Duodenal mucosa (tissue), 2 donors: ENCODE measurements around the gene NCOR2.

Source experiments
- H3K27ac ChIP-seq: one replicate; pipeline ENCODE4 v1.7.0; 2013; ENCODE audit warnings: low read depth, low read length
- H3K27me3 ChIP-seq, 2 donors: one replicate each; pipeline ENCODE4 v1.7.0; 2013; ENCODE audit warnings: low read length in 2 of 2, control low read depth in 1 of 2; ENCODE audit not compliant: insufficient read depth in 2 of 2, control insufficient read depth in 1 of 2
- H3K36me3 ChIP-seq, 2 donors: one replicate each; pipeline ENCODE4 v1.7.0; 2013; ENCODE audit warnings: low read length in 2 of 2, control low read depth in 1 of 2; ENCODE audit not compliant: insufficient read depth in 2 of 2, control insufficient read depth in 1 of 2
- H3K4me1 ChIP-seq, 2 donors: one replicate each; pipeline ENCODE4 v1.7.0; 2013; ENCODE audit warnings: low read length in 2 of 2, control low read depth in 1 of 2; ENCODE audit not compliant: insufficient read depth in 2 of 2, control insufficient read depth in 1 of 2
- H3K4me3 ChIP-seq, 2 donors: one replicate each; pipeline ENCODE4 v1.7.0; 2013; ENCODE audit warnings: low read length in 2 of 2, low read depth in 1 of 2
- H3K9ac ChIP-seq, 2 donors: one replicate each; pipeline ENCODE4 v1.7.0; 2013; ENCODE audit warnings: low read length in 2 of 2, low read depth in 1 of 2
- H3K9me3 ChIP-seq, 2 donors: one replicate each; pipeline ENCODE4 v1.7.0; 2013; ENCODE audit warnings: low read length in 2 of 2, control low read depth in 1 of 2; ENCODE audit not compliant: control insufficient read depth in 1 of 2

Gene NCOR2

GRCh38 chr12:124525927-124526692 is 41.3 kb downstream of the NCOR2 start:
- Histone ChIP-seq H3K27me3 (no peaks in the 10 kb centered on the region), H3K9ac (no peak overlapping the region), H3K36me3 (peaks cover 0 to 14% of the 10 kb centered on the region in 2 donors), H3K4me3 (no peak overlapping the region), H3K27ac (no peak overlapping the region), H3K9me3 (no peaks in the 10 kb centered on the region), H3K4me1 (no peaks in the 10 kb centered on the region)

DNA sequence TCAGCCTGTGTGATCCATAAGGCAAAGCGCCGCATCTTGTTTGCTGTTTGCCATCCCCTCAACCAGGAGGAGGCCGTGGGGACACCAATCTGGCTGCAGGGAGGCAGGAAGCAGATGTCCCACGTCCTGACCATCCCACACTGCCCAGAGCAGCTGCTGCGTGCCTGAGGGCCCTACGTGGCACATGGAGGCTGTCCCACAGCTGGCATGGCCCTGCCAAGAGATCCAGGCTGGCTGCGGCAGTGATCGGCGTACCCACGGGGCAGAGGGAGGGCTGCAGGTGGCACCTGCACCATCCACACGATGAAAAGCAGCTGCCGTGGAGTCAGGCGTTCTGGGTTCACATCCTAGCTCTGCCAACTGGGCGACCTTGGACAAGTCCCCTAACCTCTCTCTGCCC is 42.0 kb downstream of the NCOR2 start:
- Histone ChIP-seq H3K36me3 (peaks cover 0 to 14% of the 10 kb centered on the region in 2 donors), H3K27me3 (no peaks in the 10 kb centered on the region), H3K4me1 (peaks cover 0 to under 1% of the 10 kb centered on the region in 2 donors), H3K9me3 (no peaks in the 10 kb centered on the region), H3K9ac (no peak overlapping the region), H3K27ac (no peak overlapping the region), H3K4me3 (no peak overlapping the region)

DNA sequence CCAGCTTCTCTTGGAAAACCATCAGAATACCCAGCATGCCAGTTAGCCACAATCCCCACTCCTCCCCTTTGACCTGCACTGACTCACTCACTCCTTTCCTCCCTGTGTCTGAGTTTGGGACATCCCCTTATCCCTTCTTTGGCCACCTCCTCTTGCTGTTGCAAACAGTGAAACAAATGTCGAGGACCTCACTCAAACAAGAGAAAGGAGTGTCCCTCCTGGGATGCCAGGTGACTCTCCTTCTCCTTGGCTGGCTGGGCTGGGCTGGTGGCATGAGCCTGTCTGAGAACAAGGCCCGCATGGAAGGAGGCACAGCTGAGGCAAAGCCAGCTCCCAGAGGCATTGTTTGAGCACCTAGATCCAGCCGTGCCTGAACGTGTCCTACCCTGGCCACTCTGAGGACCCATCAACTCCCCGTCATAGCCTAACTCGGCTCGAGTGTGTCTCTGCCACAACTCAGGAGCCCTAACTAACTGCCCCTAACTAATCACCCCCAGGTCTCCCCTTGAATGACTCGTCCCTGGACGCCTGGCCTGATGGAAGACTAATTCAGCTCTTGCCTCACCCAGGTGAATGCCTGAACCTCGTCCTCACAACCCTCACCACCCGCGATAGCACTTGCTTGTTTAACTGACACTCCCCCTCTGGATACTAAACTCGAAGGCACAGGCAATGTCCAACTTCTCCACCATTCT is 43.0 kb downstream of the NCOR2 start:
- H3K27ac ChIP-seq, result no peak overlapping the region
- H3K4me3 ChIP-seq, result no peak overlapping the region
- H3K4me1 ChIP-seq, result peaks cover 6 to 10% of the 10 kb centered on the region in 2 donors
- no peaks in the 10 kb centered on the region for H3K9me3 ChIP-seq
- H3K27me3 ChIP-seq, result no peaks in the 10 kb centered on the region
- H3K9ac ChIP-seq, result no peak overlapping the region
- H3K36me3 ChIP-seq, result peaks cover 0 to 14% of the 10 kb centered on the region in 2 donors

- Histone ChIP-seq H3K36me3 (peaks cover 0 to 10% of the 10 kb centered on the region in 2 donors), H3K9ac (no peak overlapping the region), H3K4me1 (peaks cover 17 to 18% of the 10 kb centered on the region in 2 donors), H3K9me3 (no peaks in the 10 kb centered on the region), H3K27ac (no peak overlapping the region), H3K4me3 (no peak overlapping the region), H3K27me3 (no peaks in the 10 kb centered on the region)
Observed at GRCh38 chr12:124523071-124523470, 44.3 kb downstream of the NCOR2 start.

DNA sequence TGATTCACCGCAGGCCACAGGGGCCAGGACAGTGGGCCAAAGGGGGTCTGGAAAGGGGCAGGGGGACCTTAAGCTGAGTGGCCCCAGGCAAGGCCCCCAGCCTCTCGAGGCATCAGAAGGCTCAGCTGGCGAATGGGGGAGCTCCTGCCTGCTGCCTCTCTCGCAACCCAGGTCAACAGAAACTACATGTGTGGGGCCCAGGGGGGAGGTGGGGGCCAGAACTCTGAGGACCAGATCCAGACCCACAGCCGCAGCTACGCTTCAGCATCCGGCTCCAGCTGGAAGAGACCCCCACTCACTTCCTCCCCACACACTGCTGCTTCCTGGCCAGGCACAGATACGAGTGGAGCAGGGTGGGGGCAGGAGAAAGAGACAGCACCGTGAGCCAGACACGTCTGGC is 46.5 kb downstream of the NCOR2 start:
- peaks cover 0 to 9% of the 10 kb centered on the region in 2 donors for H3K36me3 ChIP-seq
- no peak overlapping the region for H3K9ac ChIP-seq
- no peaks in the 10 kb centered on the region for H3K9me3 ChIP-seq
- H3K27me3 ChIP-seq, result no peaks in the 10 kb centered on the region
- H3K27ac ChIP-seq, result no peak overlapping the region
- peaks cover 32 to 34% of the 10 kb centered on the region in 2 donors for H3K4me1 ChIP-seq
- H3K4me3 ChIP-seq, result no peak overlapping the region

DNA sequence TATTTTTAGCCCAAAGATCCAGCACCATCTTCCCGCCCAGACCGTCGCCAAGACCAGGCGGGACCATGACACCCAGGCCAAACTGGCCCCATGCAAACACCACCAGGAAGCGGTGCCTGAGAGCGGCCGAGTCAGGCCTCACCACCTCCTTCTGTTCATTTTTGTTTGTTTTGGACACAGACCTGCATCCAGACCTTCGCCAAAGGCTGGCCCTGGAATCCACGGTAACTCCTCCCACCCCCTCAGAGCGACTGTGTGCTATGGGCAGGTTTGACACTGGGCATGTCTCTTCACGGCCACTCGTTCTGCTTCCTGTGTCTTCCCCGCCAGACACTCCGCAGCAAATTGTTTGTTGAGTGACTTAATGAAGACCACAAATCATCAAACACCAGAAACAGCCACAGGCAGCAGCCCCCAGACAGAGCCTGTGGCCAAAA is 47.1 kb downstream of the NCOR2 start:
- peaks cover 32 to 34% of the 10 kb centered on the region in 2 donors for H3K4me1 ChIP-seq
- H3K9me3 ChIP-seq, result no peaks in the 10 kb centered on the region
- no peak overlapping the region for H3K9ac ChIP-seq
- no peak overlapping the region for H3K27ac ChIP-seq
- H3K4me3 ChIP-seq, result no peak overlapping the region
- peaks cover 2 to 10% of the 10 kb centered on the region in 2 donors for H3K36me3 ChIP-seq
- H3K27me3 ChIP-seq, result no peaks in the 10 kb centered on the region

DNA sequence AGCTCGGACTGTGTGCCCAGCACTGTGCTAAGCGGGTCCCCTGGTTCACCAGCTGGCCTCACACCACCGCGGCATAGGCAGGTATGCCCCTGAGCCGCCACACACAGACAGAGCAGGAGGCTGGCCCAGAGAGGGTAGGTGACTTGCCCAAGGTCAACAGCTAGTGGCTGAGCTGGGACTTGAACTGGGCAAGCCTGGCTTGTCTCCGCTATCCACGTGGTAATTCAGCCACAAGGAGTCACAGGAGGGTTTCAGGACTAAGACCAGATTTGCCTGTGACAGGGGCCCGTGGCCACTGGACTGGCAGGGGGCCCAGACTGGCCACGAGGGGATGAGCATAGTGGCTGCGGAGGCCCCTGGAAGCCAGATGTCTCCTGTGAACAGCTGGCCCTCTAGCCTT is 47.7 kb downstream of the NCOR2 start:
- no peak overlapping the region for H3K4me3 ChIP-seq
- peak overlapping the region; percentile 83 for H3K27ac ChIP-seq
- H3K9me3 ChIP-seq, result no peaks in the 10 kb centered on the region
- H3K4me1 ChIP-seq, result peaks cover 32 to 34% of the 10 kb centered on the region in 2 donors
- H3K36me3 ChIP-seq, result peaks cover 2 to 12% of the 10 kb centered on the region in 2 donors
- H3K9ac ChIP-seq, result no peak overlapping the region
- no peaks in the 10 kb centered on the region for H3K27me3 ChIP-seq

- peak overlapping the region; percentile 55 to 59 for H3K4me3 ChIP-seq
- peak overlapping the region; percentile 34 to 51 for H3K9ac ChIP-seq
- peaks cover 2 to 14% of the 10 kb centered on the region in 2 donors for H3K36me3 ChIP-seq
- H3K27me3 ChIP-seq, result no peaks in the 10 kb centered on the region
- H3K27ac ChIP-seq, result peak overlapping the region; percentile 94
- H3K4me1 ChIP-seq, result peaks cover 43 to 45% of the 10 kb centered on the region in 2 donors
- H3K9me3 ChIP-seq, result no peaks in the 10 kb centered on the region
Observed at GRCh38 chr12:124518051-124518932, 49.1 kb downstream of the NCOR2 start.
